GM23338 (cell line): ENCODE results near the gene CRYBG1. TPM values are rescaled to one million over a fixed set of nuclear protein-coding genes. Genes with fewer than 3 reads are reported as not detected.

Experiments
- ATAC-seq: fragments of 200-7000 bp; cut with Tn5 transposase; 3 replicates; pipeline ENCODE4 v1.9.1; 2020
- DNase-seq: peaks from one replicate; pipeline ENCODE4 v3.0.0-alpha.2; 2015; ENCODE audit warnings: low spot score
- H2AFZ ChIP-seq: fragments of 200-600 bp; sonication (generic); 2 replicates; pipeline ENCODE4 v1.8.0; 2016; ENCODE audit warnings: antibody characterized with exemption, mild to moderate bottlenecking, moderate library complexity
- H3F3A ChIP-seq: fragments of 200-600 bp; sonication (generic); replicated peaks from 2 replicates; pipeline ENCODE4 v1.8.0; 2017; ENCODE audit warnings: antibody characterized with exemption, mixed run types, low read depth
- H3K27ac ChIP-seq: fragments of 200-600 bp; sonication (generic); 2 replicates; pipeline ENCODE4 v1.6.1; 2016; ENCODE audit warnings: low read depth
- H3K27me3 ChIP-seq: fragments of 200-600 bp; sonication (generic); 2 replicates; pipeline ENCODE4 v1.8.0; 2016; ENCODE audit warnings: mild to moderate bottlenecking, mixed run types, moderate library complexity; ENCODE audit not compliant: insufficient read depth
- H3K36me3 ChIP-seq: fragments of 200-600 bp; sonication (generic); 2 replicates; pipeline ENCODE4 v1.8.0; 2016; ENCODE audit warnings: mild to moderate bottlenecking; ENCODE audit not compliant: insufficient read depth
- H3K4me1 ChIP-seq: fragments of 200-600 bp; sonication (generic); 2 replicates; pipeline ENCODE4 v1.8.0; 2016; ENCODE audit warnings: mild to moderate bottlenecking, moderate library complexity; ENCODE audit not compliant: insufficient read depth
- H3K4me2 ChIP-seq: fragments of 200-600 bp; sonication (generic); 2 replicates; pipeline ENCODE4 v1.7.1; 2017; ENCODE audit warnings: mixed run types
- H3K4me3 ChIP-seq: fragments of 200-600 bp; sonication (generic); 2 replicates; pipeline ENCODE4 v1.6.1; 2016; ENCODE audit warnings: mixed run types
- H3K79me2 ChIP-seq: fragments of 200-600 bp; sonication (generic); replicated peaks from 2 replicates; pipeline ENCODE4 v1.8.0; 2017; ENCODE audit warnings: mild to moderate bottlenecking; ENCODE audit not compliant: insufficient read depth
- H3K9me2 ChIP-seq: fragments of 200-600 bp; sonication (generic); 2 replicates; pipeline ENCODE4 v1.8.0; 2017; ENCODE audit not compliant: insufficient read depth
- H4K20me1 ChIP-seq: fragments of 200-600 bp; sonication (generic); replicated peaks from 2 replicates; pipeline ENCODE4 v1.8.0; 2017; ENCODE audit warnings: mild to moderate bottlenecking; ENCODE audit not compliant: insufficient read depth
- H3K27ac Mint-ChIP-seq: 2 replicates; pipeline ENCODE4 v1.8.0; 2020; ENCODE audit warnings: inconsistent platforms, mild to moderate bottlenecking, moderate library complexity, mixed read lengths
- H3K27me3 Mint-ChIP-seq: 3 replicates; pipeline ENCODE4 v1.8.0; 2022; ENCODE audit warnings: low read depth, mild to moderate bottlenecking, moderate library complexity, mixed read lengths, inconsistent platforms; ENCODE audit not compliant: insufficient read depth, poor library complexity
- H3K36me3 Mint-ChIP-seq: 3 replicates; pipeline ENCODE4 v1.8.0; 2021; ENCODE audit warnings: low read depth, mild to moderate bottlenecking, inconsistent platforms, moderate library complexity, mixed read lengths
- H3K4me1 Mint-ChIP-seq: 3 replicates; pipeline ENCODE4 v1.8.0; 2020; ENCODE audit warnings: mild to moderate bottlenecking, inconsistent platforms, mixed read lengths
- H3K4me3 Mint-ChIP-seq: 3 replicates; pipeline ENCODE4 v1.8.0; 2021; ENCODE audit warnings: moderate library complexity, mild to moderate bottlenecking, inconsistent platforms, mixed read lengths
- H3K9me3 Mint-ChIP-seq: 3 replicates; pipeline ENCODE4 v1.8.0; 2020; ENCODE audit warnings: moderate library complexity, mild to moderate bottlenecking, inconsistent platforms, mixed read lengths
- CREB1 ChIP-seq: fragments of 250-450 bp; sonication (Bioruptor Pico); IDR thresholded peaks from 2 replicates; pipeline ENCODE4 v1.5.0; 2020; ENCODE audit warnings: low read depth, mild to moderate bottlenecking, moderate library complexity
- CTCF ChIP-seq, 2 experiments: fragments of 200-600 bp in 1 of 2; sonication (generic) in 1 of 2; conservative IDR thresholded peaks; 2 replicates each; pipeline versions ENCODE4 v1.5.1 to v1.6.1; 2016 to 2017; ENCODE audit warnings: antibody characterized with exemption in 2 of 2, low read depth in 2 of 2, mild to moderate bottlenecking in 2 of 2, moderate library complexity in 1 of 2
- ETS1 ChIP-seq: IDR thresholded peaks from 2 replicates; pipeline ENCODE4 v1.6.1; 2016; ENCODE audit warnings: antibody characterized with exemption
- EZH2 ChIP-seq: fragments of 200-600 bp; sonication (generic); IDR thresholded peaks from one replicate; pipeline ENCODE4 v1.8.0; 2017; ENCODE audit warnings: antibody characterized with exemption, mild to moderate bottlenecking, low read depth; ENCODE audit not compliant: unreplicated experiment
- NANOG ChIP-seq: IDR thresholded peaks from 2 replicates; pipeline ENCODE4 v1.6.1; 2016; ENCODE audit warnings: antibody characterized with exemption, borderline replicate concordance
- STAT1 ChIP-seq: IDR thresholded peaks from one replicate; pipeline ENCODE4 v1.6.1; 2016; ENCODE audit warnings: antibody characterized with exemption; ENCODE audit not compliant: unreplicated experiment
- ZNF462 ChIP-seq: fragments of 250-450 bp; sonication (Bioruptor Pico); IDR thresholded peaks from 2 replicates; pipeline ENCODE4 v1.5.0; 2020; ENCODE audit warnings: mild to moderate bottlenecking, moderate library complexity
- polyA plus RNA-seq: library from polyadenylated mRNA; unstranded; fragments of >200 nt; fragmentation: Nextera tagmentation; extraction: Ambion mirVana; gene quantifications from 2 replicates; pipeline ENCODE4 v1.2.1, GENCODE V29; 2016
- total RNA-seq: library from RNA; depleted of rRNA; stranded (reverse); fragments of >200 nt; shearing (Covaris generic); gene quantifications from 2 replicates; pipeline ENCODE4 v1.2.3, GENCODE V29; 2014

Gene CRYBG1
- total and polyA plus RNA-seq, 2 experiments from 2014 or later = 3.7 to 17.2 TPM

GRCh38 chr6:106519460-106520394, 159.2 kb downstream of the CRYBG1 start:
- Histone ChIP-seq H3K79me2 (no peaks in the 10 kb centered on the region), H3F3A (no peaks in the 10 kb centered on the region), H3K9me2 (no peaks in the 10 kb centered on the region), H3K27me3 (peaks cover 1% of the 10 kb centered on the region; the same call in 1 of the 2 replicates), H3K4me2 (no peak overlapping the region), H3K27ac (no peak overlapping the region), H3K4me1 (peaks cover under 1% of the 10 kb centered on the region; the same call in 1 of the 2 replicates), H3K4me3 (no peak overlapping the region), H2AFZ (no peak overlapping the region), H4K20me1 (no peaks in the 10 kb centered on the region), H3K36me3 (no peaks in the 10 kb centered on the region)
- Mint-ChIP-seq H3K27me3 (no peaks in the 10 kb centered on the region), H3K4me3 (no peak overlapping the region), H3K9me3 (no peaks in the 10 kb centered on the region), H3K36me3 (no peaks in the 10 kb centered on the region), H3K4me1 (no peaks in the 10 kb centered on the region), H3K27ac (no peak overlapping the region)
- TF ChIP-seq EZH2 = no peak
- ATAC-seq = no peak
- no peak for DNase-seq

DNA sequence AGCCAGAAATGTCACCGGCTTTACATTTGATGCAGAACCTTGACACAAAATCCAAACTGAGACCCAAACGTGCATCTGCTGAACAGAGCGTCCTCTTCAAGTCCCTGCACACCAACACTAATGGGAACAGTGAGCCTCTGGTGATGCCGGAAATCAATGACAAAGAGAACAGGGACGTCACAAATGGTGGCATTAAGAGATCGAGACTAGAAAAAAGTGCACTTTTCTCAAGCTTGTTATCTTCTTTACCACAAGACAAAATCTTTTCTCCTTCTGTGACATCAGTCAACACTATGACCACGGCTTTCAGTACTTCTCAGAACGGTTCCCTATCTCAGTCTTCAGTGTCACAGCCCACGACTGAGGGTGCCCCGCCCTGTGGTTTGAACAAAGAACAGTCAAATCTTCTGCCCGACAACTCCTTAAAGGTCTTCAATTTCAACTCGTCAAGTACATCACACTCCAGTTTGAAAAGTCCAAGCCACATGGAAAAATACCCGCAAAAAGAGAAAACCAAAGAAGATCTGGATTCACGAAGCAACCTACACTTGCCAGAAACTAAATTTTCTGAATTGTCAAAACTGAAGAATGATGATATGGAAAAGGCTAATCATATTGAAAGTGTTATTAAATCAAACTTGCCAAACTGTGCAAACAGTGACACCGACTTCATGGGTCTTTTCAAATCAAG, 160.3 kb downstream of the CRYBG1 start:
- no peaks in the 10 kb centered on the region for H3K36me3 ChIP-seq
- Mint-ChIP-seq H3K27me3 (no peaks in the 10 kb centered on the region), H3K4me1 (no peaks in the 10 kb centered on the region), H3K9me3 (no peaks in the 10 kb centered on the region), H3K27ac (no peak overlapping the region), H3K36me3 (no peaks in the 10 kb centered on the region), H3K4me3 (no peak overlapping the region)
- no peaks in the 10 kb centered on the region for H3F3A ChIP-seq
- no peaks in the 10 kb centered on the region for H3K9me2 ChIP-seq
- no peaks in the 10 kb centered on the region for H3K27me3 ChIP-seq
- H3K27ac ChIP-seq = no peak overlapping the region
- H3K79me2 ChIP-seq = no peaks in the 10 kb centered on the region
- DNase-seq (no peak), ATAC-seq (no peak)
- no peak overlapping the region for H2AFZ ChIP-seq
- no peak overlapping the region for H3K4me2 ChIP-seq
- H4K20me1 ChIP-seq = no peaks in the 10 kb centered on the region
- H3K4me3 ChIP-seq = no peak overlapping the region
- no peaks in the 10 kb centered on the region for H3K4me1 ChIP-seq
- TF ChIP-seq ETS1 (no peak), EZH2 (no peak), ZNF462 (CRISPR knock-in tag) (no peak), STAT1 (no peak), CTCF (conservative IDR thresholded peaks at IDR 0.05; ENCODE audit: low read depth in 2 of 2) (no peak), NANOG (no peak), CREB1 (CRISPR knock-in tag) (no peak)
